NB4 (cell line): ENCODE results near the gene RIMS1.

ENCODE experiments used
- CTCF ChIP-seq: IDR thresholded peaks from one replicate; pipeline ENCODE4 v1.5.1; 2012; ENCODE audit warnings: low read depth, low read length
- MYC ChIP-seq: IDR thresholded peaks from 2 replicates; pipeline ENCODE4 v1.6.1; 2011; ENCODE audit warnings: low read depth, low read length
- POLR2A ChIP-seq: IDR thresholded peaks from 2 replicates; pipeline ENCODE4 v1.6.1; 2011; ENCODE audit warnings: mild to moderate bottlenecking; ENCODE audit not compliant: insufficient read length; ENCODE audit errors: extremely low read depth

GRCh38 chr6:72328775-72329174 is 442.4 kb downstream of the RIMS1 start:
- TF ChIP-seq CTCF (no peak), MYC (no peak), POLR2A (no peak)
